Measurements from ENCODE around the gene C5orf58.
A peak's percentile ranks its signal among the peaks of the same experiment; 100 is the strongest.

The C5orf58 gene

GRCh38 chr5:170232786-170233185, at the start of gene C5orf58:
C5orf58 (plus strand) TSS chr5:170232985; CDS start chr5:170234977, 1,992 bp downstream.
- DNase-seq: no peak

- peak in 1 of 4 experiments; percentile 5 for DNase-seq
Measured at GRCh38 chr5:170183816-170184687, 48.7 kb upstream of the C5orf58 start.

- DNase-seq: no peak
Measured at GRCh38 chr5:170184737-170185136, 48.0 kb upstream of the C5orf58 start.

GRCh38 chr5:170186156-170186555, 46.6 kb upstream of the C5orf58 start:
- no peak for DNase-seq

GRCh38 chr5:170186856-170187255, 45.9 kb upstream of the C5orf58 start:
- DNase-seq: no peak

GRCh38 chr5:170190436-170191134, 42.2 kb upstream of the C5orf58 start:
- no peak for DNase-seq

GRCh38 chr5:170192829-170193228, 40.0 kb upstream of the C5orf58 start:
- no peak for DNase-seq

GRCh38 chr5:170195961-170196360, 36.8 kb upstream of the C5orf58 start:
- no peak for DNase-seq

GRCh38 chr5:170200876-170201275, 31.9 kb upstream of the C5orf58 start:
- no peak for DNase-seq

GRCh38 chr5:170201311-170201710, 31.5 kb upstream of the C5orf58 start:
- no peak for DNase-seq

GRCh38 chr5:170202117-170202516, 30.7 kb upstream of the C5orf58 start:
- no peak for DNase-seq

- DNase-seq: no peak
Measured at GRCh38 chr5:170204202-170204601, 28.6 kb upstream of the C5orf58 start.

- no peak for DNase-seq
Measured at GRCh38 chr5:170206216-170206615, 26.6 kb upstream of the C5orf58 start.

- no peak for DNase-seq
Measured at GRCh38 chr5:170206958-170207357, 25.8 kb upstream of the C5orf58 start.

GRCh38 chr5:170211575-170212334, 21.0 kb upstream of the C5orf58 start:
- DNase-seq: no peak

- no peak for DNase-seq
Measured at GRCh38 chr5:170216257-170216864, 16.4 kb upstream of the C5orf58 start.

GRCh38 chr5:170217831-170218230, 15.0 kb upstream of the C5orf58 start:
- no peak for DNase-seq

GRCh38 chr5:170218726-170219125, 14.1 kb upstream of the C5orf58 start:
- DNase-seq: no peak

GRCh38 chr5:170219615-170220014, 13.2 kb upstream of the C5orf58 start:
- DNase-seq: no peak

- no peak for DNase-seq
Measured at GRCh38 chr5:170220191-170220590, 12.6 kb upstream of the C5orf58 start.

- DNase-seq: no peak
Measured at GRCh38 chr5:170221327-170221741, 11.5 kb upstream of the C5orf58 start.

- no peak for DNase-seq
Measured at GRCh38 chr5:170223360-170223759, 9.4 kb upstream of the C5orf58 start.

- DNase-seq: no peak
Measured at GRCh38 chr5:170223906-170224305, 8.9 kb upstream of the C5orf58 start.

Measured in activated CD4-positive, CD25-positive, alpha-beta regulatory T cell (primary cell).